ENCODE measurements around the gene EIF3I.

- no peak for TF ChIP-seq CTCF (IDR thresholded peaks at IDR 0.05)
- TF ChIP-seq REST (IDR thresholded peaks at IDR 0.05; ENCODE audit: insufficient read depth in 1 of 2, low read depth in 2 of 2, low read length in 1 of 2): no peak
Observed at GRCh38 chr1:32205401-32206370, 16.5 kb upstream of the EIF3I start, which contains the start of gene IQCC.
